A549 (cell line): ENCODE data around the gene TIA1. TPM values are rescaled to one million over a fixed set of nuclear protein-coding genes. Genes with fewer than 3 reads are reported as not detected.

ENCODE experiments used
- ATAC-seq, 2 experiments: fragments of 200-7000 bp in 1 of 2; fragments of >200 bp in 1 of 2; cut with Nextera tagmentation in 1 of 2; cut with Tn5 transposase in 1 of 2; 3 replicates each; pipeline versions ENCODE4 v1.8.0 to v1.9.1; 2018 to 2020; ENCODE audit warnings: mild to moderate bottlenecking in 1 of 2, moderate library complexity in 1 of 2
- CTCF ChIA-PET: fragments of 300-600 bp; sonication (Branson Sonifier 250); formaldehyde crosslinking; extraction: SDS; loops from one replicate; lab custom pipeline; 2021; ENCODE audit warnings: antibody characterized with exemption, inconsistent platforms; lab: Yijun Ruan, JAX
- POLR2A ChIA-PET: fragments of 350-600 bp; formaldehyde crosslinking; extraction: SDS; loops from one replicate; lab custom pipeline; 2021; ENCODE audit warnings: antibody characterized with exemption, inconsistent platforms; lab: Yijun Ruan, JAX
- DNase-seq, 2 experiments: peaks; one replicate each; pipeline versions ENCODE4 v3.0.0 to v3.0.0-alpha.2; 2011 to 2016; ENCODE audit warnings: low read depth in 1 of 2, low spot score in 1 of 2
- FAIRE-seq: peaks from 2 replicates; lab custom pipeline; 2011; peaks lifted over from hg19 to GRCh38; lab: Jason Lieb, UNC
- H3K27ac ChIP-seq, 2 experiments: fragments of >200 bp; sonication (Bioruptor Twin); formaldehyde crosslinking; 3 replicates each; pipeline ENCODE4 v1.5.1; 2016 to 2017
- H3K4me1 ChIP-seq: fragments of >200 bp; sonication (Bioruptor Twin); formaldehyde crosslinking; 3 replicates; pipeline ENCODE4 v1.6.1; 2016
- H3K4me2 ChIP-seq: fragments of >200 bp; sonication (Bioruptor Twin); formaldehyde crosslinking; 3 replicates; pipeline ENCODE4 v1.6.1; 2016
- H3K4me3 ChIP-seq: fragments of >200 bp; sonication (Bioruptor Twin); formaldehyde crosslinking; 3 replicates; pipeline ENCODE4 v1.5.1; 2016
- H3K9me3 ChIP-seq: fragments of >200 bp; sonication (Bioruptor Twin); formaldehyde crosslinking; 3 replicates; pipeline ENCODE4 v1.6.1; 2016
- BHLHE40 ChIP-seq: IDR thresholded peaks from 2 replicates; pipeline ENCODE4 v1.6.1; 2012; ENCODE audit warnings: low read depth, low read length, inconsistent platforms
- CEBPB ChIP-seq, 2 experiments: fragments of >200 bp in 1 of 2; sonication (Bioruptor Twin) in 1 of 2; formaldehyde crosslinking in 1 of 2; IDR thresholded peaks; 2 replicates each; pipeline ENCODE4 v1.6.1; 2012 to 2016
- CHD2 ChIP-seq: fragments of 150-350 bp; IDR thresholded peaks from 2 replicates; pipeline ENCODE4 v1.6.1; 2014; ENCODE audit warnings: low read length; ENCODE audit not compliant: partially characterized antibody
- EHF ChIP-seq: fragments of 250-450 bp; sonication (Bioruptor Pico); IDR thresholded peaks from 2 replicates; pipeline ENCODE4 v1.5.0; 2020; ENCODE audit warnings: mild to moderate bottlenecking
- EHMT2 ChIP-seq: fragments of 200-600 bp; sonication (generic); IDR thresholded peaks from 2 replicates; pipeline ENCODE4 v1.6.1; 2016; ENCODE audit warnings: antibody characterized with exemption, low read depth, mild to moderate bottlenecking, moderate library complexity
- EP300 ChIP-seq, 2 experiments: fragments of >200 bp; sonication (Bioruptor Twin); formaldehyde crosslinking; IDR thresholded peaks; 2 replicates in 1 of 2; 3 replicates in 1 of 2; pipeline ENCODE4 v1.6.1; 2016 to 2017
- FOSL2 ChIP-seq, 2 experiments: fragments of 450-650 bp in 1 of 2; fragments of >200 bp in 1 of 2; sonication (Bioruptor Twin) in 1 of 2; formaldehyde crosslinking; IDR thresholded peaks; 2 replicates each; pipeline versions ENCODE4 v1.5.0 to v1.6.1; 2016 to 2020; ENCODE audit warnings: mild to moderate bottlenecking in 1 of 2, moderate library complexity in 1 of 2
- GATA3 ChIP-seq: IDR thresholded peaks from 2 replicates; pipeline ENCODE4 v1.6.1; 2012; ENCODE audit warnings: borderline replicate concordance
- HOXB13 ChIP-seq: fragments of 250-450 bp; sonication (Bioruptor Pico); IDR thresholded peaks from 2 replicates; pipeline ENCODE4 v1.5.0; 2020; ENCODE audit warnings: low read depth, mild to moderate bottlenecking, moderate library complexity
- HOXB5 ChIP-seq: fragments of 250-450 bp; sonication (Bioruptor Pico); IDR thresholded peaks from 2 replicates; pipeline ENCODE4 v1.5.0; 2020; ENCODE audit warnings: mild to moderate bottlenecking, moderate library complexity
- NPAS2 ChIP-seq: fragments of 250-450 bp; sonication (Bioruptor Pico); IDR thresholded peaks from 2 replicates; pipeline ENCODE4 v1.8.0; 2022; ENCODE audit warnings: mild to moderate bottlenecking, moderate library complexity, borderline replicate concordance
- PHF8 ChIP-seq: fragments of 200-600 bp; sonication (generic); IDR thresholded peaks from 2 replicates; pipeline ENCODE4 v1.6.1; 2016; ENCODE audit warnings: low read depth, mild to moderate bottlenecking, antibody characterized with exemption, moderate library complexity, borderline replicate concordance
- POLR2AphosphoS2 ChIP-seq: conservative IDR thresholded peaks from 2 replicates; pipeline ENCODE4 v1.6.1; 2012; ENCODE audit warnings: low read length, improper control_type of control experiment, inconsistent platforms
- RAD21 ChIP-seq, 2 experiments: fragments of >200 bp in 1 of 2; sonication (Bioruptor Twin) in 1 of 2; formaldehyde crosslinking in 1 of 2; IDR thresholded peaks in 1 of 2; conservative IDR thresholded peaks in 1 of 2; 2 replicates in 1 of 2; 3 replicates in 1 of 2; pipeline ENCODE4 v1.6.1; 2012 to 2018; ENCODE audit warnings: inconsistent platforms in 1 of 2
- RNF2 ChIP-seq: fragments of 200-600 bp; sonication (generic); IDR thresholded peaks from 2 replicates; pipeline ENCODE4 v1.6.1; 2016; ENCODE audit warnings: low read depth, mild to moderate bottlenecking, antibody characterized with exemption, moderate library complexity, borderline replicate concordance
- TFCP2L1 ChIP-seq: fragments of 250-450 bp; sonication (Bioruptor Pico); IDR thresholded peaks from 2 replicates; pipeline ENCODE4 v1.5.0; 2021; ENCODE audit warnings: mild to moderate bottlenecking
- ZC3H11A ChIP-seq: fragments of 450-650 bp; IDR thresholded peaks from 2 replicates; pipeline ENCODE4 v1.6.1; 2014; ENCODE audit warnings: antibody characterized with exemption, mild to moderate bottlenecking
- ZSCAN20 ChIP-seq: fragments of 250-450 bp; sonication (Bioruptor Pico); IDR thresholded peaks from 2 replicates; pipeline ENCODE4 v1.8.0; 2022; ENCODE audit warnings: mild to moderate bottlenecking, moderate library complexity
- WGBS: methylation state at CpG from one replicate; pipeline ENCODE4 v1.1.6; 2017; ENCODE audit errors: missing lambda C conversion rate; 5-methylcytosine and 5-hydroxymethylcytosine counted together
- polyA plus RNA-seq, 4 experiments: library from polyadenylated mRNA; depleted of rRNA in 3 of 4; stranded (reverse); fragments of >200 nt; fragmentation: RNase III in 1 of 4; extraction: RNeasy Plus Mini Kit Qiagen cat#74134 plus additional on column Dnase treatment in 1 of 4; gene quantifications; 2 replicates in 3 of 4; 3 replicates in 1 of 4; pipeline ENCODE4 v1.2.3, GENCODE V29; 2011 to 2017
- TF ChIP-seq, protein P1 (sequence below): fragments of >200 bp; sonication (Bioruptor Twin); formaldehyde crosslinking; IDR thresholded peaks from 2 replicates; pipeline ENCODE4 v1.6.1; 2016
- TF ChIP-seq, protein P2 (sequence below): fragments of 250-450 bp; sonication (Bioruptor Pico); IDR thresholded peaks from 2 replicates; pipeline ENCODE4 v1.5.0; 2020; ENCODE audit warnings: low read depth, mild to moderate bottlenecking, moderate library complexity
- TF ChIP-seq, protein P3 (sequence below): fragments of 450-650 bp; IDR thresholded peaks from 2 replicates; pipeline ENCODE4 v1.6.1; 2014; ENCODE audit warnings: antibody characterized with exemption

The TIA1 gene
- polyA plus RNA-seq, 2 of the 4 experiments (the other 2 are of a cell fraction) = 59.5 to 173 TPM

DNA sequence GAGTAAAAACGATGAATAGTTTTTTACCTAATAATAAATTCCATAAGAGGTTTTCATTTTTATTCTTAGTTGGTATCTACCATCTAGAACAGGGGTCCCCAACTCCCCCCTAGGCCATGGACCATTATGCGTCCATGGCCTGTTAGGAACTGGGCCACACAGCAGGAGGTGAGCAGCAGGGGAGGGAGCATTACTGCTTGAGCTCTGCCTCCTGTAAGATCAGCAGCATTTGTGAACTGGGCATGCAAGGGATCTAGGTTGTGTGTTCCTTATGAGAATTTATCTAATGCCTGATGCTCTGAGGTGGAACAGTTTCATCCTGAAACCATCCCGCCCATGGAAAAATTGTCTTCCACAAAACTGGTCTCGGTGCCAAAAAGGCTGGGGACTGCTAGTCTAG is 5.9 kb downstream of the TIA1 start (continued):
- TF ChIP-seq FOSL2 (IDR thresholded peaks at IDR 0.05) = no peak
- no peak for TF ChIP-seq FOSL2 (CRISPR knock-in tag; IDR thresholded peaks at IDR 0.05)
- TF ChIP-seq HOXB13 (CRISPR knock-in tag) = no peak
- no peak for TF ChIP-seq HOXB5 (CRISPR knock-in tag)
- no peak for TF ChIP-seq ZSCAN20 (CRISPR knock-in tag)

DNA sequence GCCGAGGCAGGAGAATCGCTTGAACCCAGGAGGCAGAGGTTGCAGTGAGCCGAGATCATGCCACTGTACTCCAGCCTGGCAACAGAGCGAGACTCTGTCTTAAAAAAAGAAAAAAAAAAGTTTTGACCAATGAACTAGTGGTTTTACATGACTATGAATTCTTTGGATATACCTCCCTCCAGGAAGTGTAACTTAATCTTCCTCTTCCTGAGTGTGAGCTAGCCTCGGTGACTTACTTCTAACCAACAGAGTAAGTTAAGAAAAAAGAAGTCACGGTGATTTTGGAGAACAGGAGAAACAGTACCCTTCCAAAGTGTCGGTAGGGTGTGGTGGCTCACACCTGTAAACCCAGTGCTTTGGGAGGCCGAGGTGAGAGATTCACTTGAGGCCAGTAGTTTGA is 7.1 kb downstream of the TIA1 start:
- ATAC-seq = no peak
- no peak for DNase-seq
- ChIA-PET POLR2A (interaction anchor here (1.1 to 1.4 kb wide), 2 partner anchors 17 to 50 kb away, joined by 3 to 5 read pairs; partner anchors contain the start of genes C2orf42 and PCYOX1), CTCF (interaction anchor here (0.6 to 1.5 kb wide), 3 partner anchors 10 to 19 kb away, joined by 3 to 4 read pairs (median 4); no protein-coding TSS in a partner anchor)
- Histone ChIP-seq H3K4me1 (peaks cover 17% of the 10 kb centered on the region), H3K9me3 (no peaks in the 10 kb centered on the region), H3K4me2 (no peak overlapping the region), H3K27ac (no peak overlapping the region), H3K4me3 (no peak overlapping the region)
- TF ChIP-seq TFCP2L1 (CRISPR knock-in tag) = no peak
- no peak for TF ChIP-seq PHF8
- 93% methylated on average over 8 of the region's 8 CpGs for WGBS
- FAIRE-seq = no peak

DNA sequence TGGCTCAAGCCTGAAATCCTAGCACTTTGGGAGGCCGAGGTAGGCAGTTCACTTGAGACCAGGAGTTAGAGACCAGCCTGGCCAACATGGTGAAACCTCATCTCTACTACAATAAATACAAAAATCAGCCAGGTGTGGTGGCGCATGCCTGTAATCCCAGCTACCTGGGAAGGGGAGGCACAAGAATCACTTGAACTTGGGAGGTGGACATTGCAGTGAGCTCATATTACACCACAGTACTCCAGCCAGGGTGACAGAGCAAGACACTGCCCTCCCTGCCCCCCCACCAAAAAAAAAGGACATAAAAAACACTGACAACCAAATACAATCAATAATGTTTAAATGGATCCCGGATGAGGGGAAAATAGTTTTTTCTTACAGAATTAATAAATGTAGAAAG is 7.8 kb downstream of the TIA1 start:
- Histone ChIP-seq H3K27ac (no peak overlapping the region), H3K9me3 (no peaks in the 10 kb centered on the region), H3K4me2 (no peak overlapping the region), H3K4me3 (no peak overlapping the region), H3K4me1 (peaks cover 10% of the 10 kb centered on the region; the same call in 1 of the 3 replicates)
- ChIA-PET POLR2A (interaction anchor here (1.1 to 1.4 kb wide), 2 partner anchors 17 to 50 kb away, joined by 3 to 5 read pairs; partner anchors contain the start of genes C2orf42 and PCYOX1), CTCF (interaction anchor here (0.9 to 1.5 kb wide), 5 partner anchors 13 to 327 kb away, joined by 3 to 4 read pairs (median 4); partner anchors contain the start of gene FAM136A)
- no peak for FAIRE-seq
- DNase-seq = no peak
- TF ChIP-seq GATA3 (no peak), EHF (CRISPR knock-in tag) (no peak), EP300 (IDR thresholded peaks at IDR 0.05) (no peak), RAD21 (conservative IDR thresholded peaks at IDR 0.05 in 1 of 2, IDR thresholded peaks at IDR 0.05 in 1 of 2) (no peak), NPAS2 (CRISPR knock-in tag) (no peak), EHMT2 (no peak), RNF2 (no peak), ZC3H11A (no peak), HOXB5 (CRISPR knock-in tag) (no peak)
- TF ChIP-seq, protein P1, sequence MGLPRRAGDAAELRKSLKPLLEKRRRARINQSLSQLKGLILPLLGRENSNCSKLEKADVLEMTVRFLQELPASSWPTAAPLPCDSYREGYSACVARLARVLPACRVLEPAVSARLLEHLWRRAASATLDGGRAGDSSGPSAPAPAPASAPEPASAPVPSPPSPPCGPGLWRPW = no peak
- TF ChIP-seq, protein P2, sequence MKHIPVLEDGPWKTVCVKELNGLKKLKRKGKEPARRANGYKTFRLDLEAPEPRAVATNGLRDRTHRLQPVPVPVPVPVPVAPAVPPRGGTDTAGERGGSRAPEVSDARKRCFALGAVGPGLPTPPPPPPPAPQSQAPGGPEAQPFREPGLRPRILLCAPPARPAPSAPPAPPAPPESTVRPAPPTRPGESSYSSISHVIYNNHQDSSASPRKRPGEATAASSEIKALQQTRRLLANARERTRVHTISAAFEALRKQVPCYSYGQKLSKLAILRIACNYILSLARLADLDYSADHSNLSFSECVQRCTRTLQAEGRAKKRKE (CRISPR knock-in tag) = no peak
- 90% methylated on average over 3 of the region's 3 CpGs for WGBS
- ATAC-seq = no peak

DNA sequence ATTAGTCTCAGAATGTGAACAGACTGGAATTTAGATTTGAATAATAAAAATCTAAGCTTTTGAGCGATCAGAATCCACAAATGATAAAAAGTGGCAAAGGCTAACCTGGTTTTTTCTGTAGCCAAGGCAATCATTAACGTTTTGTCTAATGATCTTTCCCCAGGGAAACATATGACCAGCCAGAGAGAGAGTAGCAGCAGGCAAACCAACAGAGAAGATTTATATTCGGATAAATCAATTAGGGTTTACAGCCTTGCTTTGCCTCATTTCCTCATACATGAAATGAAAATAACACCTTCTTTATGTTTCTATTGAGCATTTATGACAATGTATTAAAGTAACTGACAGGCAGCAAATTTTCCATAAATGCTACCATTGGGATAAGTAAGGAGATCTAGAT is 14.5 kb downstream of the TIA1 start:
- WGBS = 81% methylated on average over 3 of the region's 3 CpGs

More for the DNA sequence above, 14.5 kb downstream of the TIA1 start:
- ChIA-PET POLR2A (no interaction called here), CTCF (no interaction called here)
- ATAC-seq = no peak
- no peak for DNase-seq
- Histone ChIP-seq H3K4me1 (no peaks in the 10 kb centered on the region), H3K27ac (no peak overlapping the region)
- FAIRE-seq = no peak
- TF ChIP-seq CEBPB (IDR thresholded peaks at IDR 0.05) = no peak
- no peak for TF ChIP-seq POLR2AphosphoS2
- no peak for TF ChIP-seq EP300 (IDR thresholded peaks at IDR 0.05)
- TF ChIP-seq HOXB5 (CRISPR knock-in tag) = no peak
- TF ChIP-seq BHLHE40 = no peak
- TF ChIP-seq, protein P1 = no peak
- TF ChIP-seq EHF (CRISPR knock-in tag) = no peak
- TF ChIP-seq, protein P3, sequence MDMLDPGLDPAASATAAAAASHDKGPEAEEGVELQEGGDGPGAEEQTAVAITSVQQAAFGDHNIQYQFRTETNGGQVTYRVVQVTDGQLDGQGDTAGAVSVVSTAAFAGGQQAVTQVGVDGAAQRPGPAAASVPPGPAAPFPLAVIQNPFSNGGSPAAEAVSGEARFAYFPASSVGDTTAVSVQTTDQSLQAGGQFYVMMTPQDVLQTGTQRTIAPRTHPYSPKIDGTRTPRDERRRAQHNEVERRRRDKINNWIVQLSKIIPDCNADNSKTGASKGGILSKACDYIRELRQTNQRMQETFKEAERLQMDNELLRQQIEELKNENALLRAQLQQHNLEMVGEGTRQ = no peak
- no peak for TF ChIP-seq GATA3
- no peak for TF ChIP-seq ZSCAN20 (CRISPR knock-in tag)
- TF ChIP-seq CHD2 = no peak
- no peak for TF ChIP-seq RAD21 (conservative IDR thresholded peaks at IDR 0.05 in 1 of 2, IDR thresholded peaks at IDR 0.05 in 1 of 2)
- TF ChIP-seq, all 56 proteins: peak for 0
- H3K4me2 ChIP-seq = no peak overlapping the region
- no peak overlapping the region for H3K4me3 ChIP-seq
- no peaks in the 10 kb centered on the region for H3K9me3 ChIP-seq
